HepG2 (cell line): ENCODE measurements around the gene TSGA10. TPM values are rescaled to one million over a fixed set of nuclear protein-coding genes. Genes with fewer than 3 reads are reported as not detected.

Experiments
- AGO1 ChIP-seq: fragments of 200-400 bp; formaldehyde crosslinking; IDR thresholded peaks from 2 replicates; pipeline ENCODE4 v1.6.1; 2017; ENCODE audit warnings: mild to moderate bottlenecking, low read depth, low read length, moderate library complexity; ENCODE audit not compliant: poor library complexity, severe bottlenecking
- BRCA1 ChIP-seq: sonication (generic); formaldehyde crosslinking; IDR thresholded peaks from 2 replicates; pipeline ENCODE4 v1.4.0; 2020; ENCODE audit warnings: missing genetic modification reagents
- HHEX ChIP-seq: IDR thresholded peaks from 2 replicates; pipeline ENCODE4 v1.6.1; 2016; ENCODE audit warnings: control low read depth
- IKZF5 ChIP-seq: IDR thresholded peaks from 2 replicates; pipeline ENCODE4 v1.6.1; 2018; ENCODE audit warnings: missing genetic modification reagents, mild to moderate bottlenecking, missing compliant biosample characterization
- IRF1 ChIP-seq: sonication (generic); formaldehyde crosslinking; IDR thresholded peaks from 2 replicates; pipeline ENCODE4 v1.4.0; 2020; ENCODE audit warnings: low read depth, mild to moderate bottlenecking, missing genetic modification reagents
- JUN ChIP-seq: sonication (generic); formaldehyde crosslinking; IDR thresholded peaks from 2 replicates; pipeline ENCODE4 v1.4.0; 2020; ENCODE audit warnings: mild to moderate bottlenecking, missing genetic modification reagents
- KLF13 ChIP-seq: sonication (generic); formaldehyde crosslinking; IDR thresholded peaks from 2 replicates; pipeline ENCODE4 v1.4.0; 2020; ENCODE audit warnings: mild to moderate bottlenecking, missing genetic modification reagents
- MLXIP ChIP-seq: sonication (generic); formaldehyde crosslinking; IDR thresholded peaks from 2 replicates; pipeline ENCODE4 v1.9.0; 2021; ENCODE audit warnings: missing genetic modification reagents, borderline replicate concordance
- MTA1 ChIP-seq: sonication (generic); formaldehyde crosslinking; IDR thresholded peaks from 2 replicates; pipeline ENCODE4 v1.4.0; 2020; ENCODE audit warnings: missing genetic modification reagents, mild to moderate bottlenecking, borderline replicate concordance
- PCBP2 ChIP-seq: fragments of 200-400 bp; formaldehyde crosslinking; optimal IDR thresholded peaks from 2 replicates; pipeline ENCODE3; 2018; ENCODE audit warnings: low read length, low read depth; ENCODE audit not compliant: poor library complexity, severe bottlenecking
- RERE ChIP-seq: IDR thresholded peaks from 2 replicates; pipeline ENCODE4 v1.6.1; 2016; ENCODE audit warnings: low read depth, missing genetic modification reagents, missing compliant biosample characterization
- SP5 ChIP-seq: IDR thresholded peaks from 2 replicates; pipeline ENCODE4 v1.6.1; 2016; ENCODE audit warnings: low read depth, borderline replicate concordance
- ZNF121 ChIP-seq: sonication (generic); formaldehyde crosslinking; IDR thresholded peaks from 2 replicates; pipeline ENCODE4 v1.5.0; 2020; ENCODE audit warnings: mild to moderate bottlenecking, missing genetic modification reagents
- ZNF251 ChIP-seq: sonication (generic); formaldehyde crosslinking; IDR thresholded peaks from 2 replicates; pipeline ENCODE4 v1.9.0; 2021; ENCODE audit warnings: mild to moderate bottlenecking, missing genetic modification reagents
- ZNF260 ChIP-seq: sonication (generic); formaldehyde crosslinking; IDR thresholded peaks from 2 replicates; pipeline ENCODE4 v1.4.0; 2020; ENCODE audit warnings: missing genetic modification reagents, low read depth, mild to moderate bottlenecking, borderline replicate concordance
- ZNF33A ChIP-seq: sonication (generic); formaldehyde crosslinking; IDR thresholded peaks from 2 replicates; pipeline ENCODE4 v1.5.1; 2020; ENCODE audit warnings: missing genetic modification reagents, mild to moderate bottlenecking, moderate library complexity, borderline replicate concordance
- ZNF468 ChIP-seq: sonication (generic); formaldehyde crosslinking; IDR thresholded peaks from 2 replicates; pipeline ENCODE4 v1.8.0; 2022; ENCODE audit warnings: mild to moderate bottlenecking, moderate library complexity, missing genetic modification reagents
- ZNF724P ChIP-seq: sonication (generic); formaldehyde crosslinking; IDR thresholded peaks from 2 replicates; pipeline ENCODE4 v1.8.0; 2022; ENCODE audit warnings: missing genetic modification reagents, borderline replicate concordance
- polyA plus RNA-seq, 8 experiments: library from polyadenylated mRNA; depleted of rRNA in 3 of 8; stranded (reverse) in 7 of 8; unstranded in 1 of 8; fragments of >200 nt; fragmentation: Illumina TruSeq in 4 of 8; extraction: Trizol in 4 of 8; gene quantifications; 2 replicates each; pipeline versions ENCODE4 v1.2.1 to v1.2.3, GENCODE V29; 2011 to 2016; ENCODE audit warnings: low read depth in 4 of 8, missing spikeins in 1 of 8, mixed read lengths in 1 of 8; ENCODE audit not compliant: insufficient read depth in 1 of 8
- total RNA-seq, 5 experiments: library from RNA; depleted of rRNA; stranded (reverse); fragments of >200 nt; fragmentation: Illumina TruSeq; extraction: Trizol; gene quantifications; 2 replicates each; pipeline ENCODE4 v1.2.3, GENCODE V29; 2016; ENCODE audit warnings: low read depth in 1 of 5

Gene TSGA10
- total and polyA plus RNA-seq, 2 of the 13 experiments (the other 11 are each of a cell fraction or from before 2014, with no cell fraction given), result 4.7 to 13.1 TPM

GRCh38 chr2:99154643-99155536 lies at the start of gene TSGA10, which contains the start of gene LIPT1 (continued):
- TF ChIP-seq PCBP2, result no peak
- TF ChIP-seq ZNF251, result peak; percentile 90
- TF ChIP-seq ZNF468 (CRISPR knock-in tag), result no peak
- TF ChIP-seq AGO1, result peak; percentile 78
- TF ChIP-seq KLF13 (CRISPR knock-in tag), result peak; percentile 81; the same call in 1 of the 2 replicates
- TF ChIP-seq SP5 (CRISPR knock-in tag), result peak; percentile 96
- TF ChIP-seq ZNF121 (CRISPR knock-in tag), result peak; percentile 28; the same call in 1 of the 2 replicates
- TF ChIP-seq ZNF260 (CRISPR knock-in tag), result no peak
- 0 out of 2 replicates have a peak, but pooled peaks have one; percentile 36 for TF ChIP-seq ZNF33A (CRISPR knock-in tag)
- TF ChIP-seq MTA1 (CRISPR knock-in tag), result peak; percentile 98; the same call in 1 of the 2 replicates
- peak; percentile 89 for TF ChIP-seq JUN (CRISPR knock-in tag)
- TF ChIP-seq ZNF724P, result peak; percentile 82; the same call in 1 of the 2 replicates
- TF ChIP-seq IKZF5 (CRISPR knock-in tag), result peak; percentile 97
- no peak; the same call in 1 of the 2 replicates for TF ChIP-seq MLXIP (CRISPR knock-in tag)
- TF ChIP-seq RERE (CRISPR knock-in tag), result peak; percentile 75; the same call in 1 of the 2 replicates
- TF ChIP-seq BRCA1, result peak; percentile 95; the same call in 1 of the 2 replicates
- no peak for TF ChIP-seq HHEX (CRISPR knock-in tag)
- no peak; the same call in none of the 2 replicates for TF ChIP-seq IRF1
